ENCODE results near the gene PLCD4. TPM values are rescaled to one million over a fixed set of nuclear protein-coding genes. Genes with fewer than 3 reads are reported as not detected.

PLCD4 gene
- total RNA-seq, 2 donors from 2014 or later, result 1.6 to 8.3 TPM

DNA sequence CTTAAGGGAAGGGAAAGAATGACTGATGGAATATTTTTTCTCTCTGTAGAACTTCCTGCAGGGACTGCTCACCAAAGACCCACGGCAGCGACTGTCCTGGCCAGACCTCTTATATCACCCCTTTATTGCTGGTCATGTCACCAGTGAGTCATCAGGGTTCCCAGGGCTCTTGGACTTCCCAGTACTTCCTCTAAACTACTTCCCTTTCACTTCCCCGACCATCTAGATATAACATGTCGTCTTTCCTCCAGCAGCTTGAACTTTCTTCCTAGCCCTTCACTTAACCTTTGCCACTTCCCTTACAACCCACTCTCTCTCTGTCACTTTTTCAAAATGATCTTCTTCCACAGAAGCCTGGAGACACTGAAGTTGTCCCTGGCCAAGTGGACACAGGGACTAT is 71.4 kb downstream of the PLCD4 start:
- Histone ChIP-seq H3K27ac (no peak overlapping the region), H3K27me3 (replicated peaks; ENCODE audit: insufficient read depth) (no peaks in the 10 kb centered on the region), H3K36me3 (peaks cover 14% of the 10 kb centered on the region), H3K4me1 (ENCODE audit: control insufficient read depth in 1 of 2, low read depth in 2 of 2) (no peaks in the 10 kb centered on the region), H3K9me3 (no peaks in the 10 kb centered on the region), H3K4me3 (no peak overlapping the region)
- ATAC-seq (ENCODE audit: insufficient number of reproducible peaks, low FRiP score, low read depth) (no peak), DNase-seq (ENCODE audit: low spot score) (no peak)
- TF ChIP-seq, protein P1, sequence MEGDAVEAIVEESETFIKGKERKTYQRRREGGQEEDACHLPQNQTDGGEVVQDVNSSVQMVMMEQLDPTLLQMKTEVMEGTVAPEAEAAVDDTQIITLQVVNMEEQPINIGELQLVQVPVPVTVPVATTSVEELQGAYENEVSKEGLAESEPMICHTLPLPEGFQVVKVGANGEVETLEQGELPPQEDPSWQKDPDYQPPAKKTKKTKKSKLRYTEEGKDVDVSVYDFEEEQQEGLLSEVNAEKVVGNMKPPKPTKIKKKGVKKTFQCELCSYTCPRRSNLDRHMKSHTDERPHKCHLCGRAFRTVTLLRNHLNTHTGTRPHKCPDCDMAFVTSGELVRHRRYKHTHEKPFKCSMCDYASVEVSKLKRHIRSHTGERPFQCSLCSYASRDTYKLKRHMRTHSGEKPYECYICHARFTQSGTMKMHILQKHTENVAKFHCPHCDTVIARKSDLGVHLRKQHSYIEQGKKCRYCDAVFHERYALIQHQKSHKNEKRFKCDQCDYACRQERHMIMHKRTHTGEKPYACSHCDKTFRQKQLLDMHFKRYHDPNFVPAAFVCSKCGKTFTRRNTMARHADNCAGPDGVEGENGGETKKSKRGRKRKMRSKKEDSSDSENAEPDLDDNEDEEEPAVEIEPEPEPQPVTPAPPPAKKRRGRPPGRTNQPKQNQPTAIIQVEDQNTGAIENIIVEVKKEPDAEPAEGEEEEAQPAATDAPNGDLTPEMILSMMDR (IDR thresholded peaks at IDR 0.05), result no peak

DNA sequence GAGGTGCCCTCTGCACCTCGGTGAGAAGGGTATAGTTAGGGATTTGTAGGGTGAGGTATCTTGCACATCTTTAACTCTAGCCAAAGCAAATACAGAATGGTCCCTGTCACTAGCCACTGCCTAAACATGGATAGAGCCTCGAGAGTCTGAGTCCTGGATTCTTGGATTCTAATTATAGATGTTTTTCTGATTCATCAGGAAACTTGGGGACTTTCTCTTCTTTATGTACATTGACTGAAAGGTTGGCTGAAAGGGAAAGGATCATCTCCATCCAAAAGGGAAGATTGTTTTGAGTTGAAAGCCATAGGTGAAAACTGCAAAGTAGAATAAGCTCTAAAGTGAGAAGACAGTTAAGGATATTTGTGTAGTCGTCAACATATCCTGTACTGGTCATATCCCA is 72.4 kb downstream of the PLCD4 start:
- no peaks in the 10 kb centered on the region for H3K9me3 ChIP-seq
- TF ChIP-seq, protein P1 (IDR thresholded peaks at IDR 0.05), result no peak
- ATAC-seq (ENCODE audit: insufficient number of reproducible peaks, low FRiP score, low read depth) (no peak), DNase-seq (ENCODE audit: low spot score) (no peak)
- H3K27ac ChIP-seq, result no peak overlapping the region
- no peak overlapping the region for H3K4me3 ChIP-seq
- H3K4me1 ChIP-seq (ENCODE audit: control insufficient read depth in 1 of 2, low read depth in 2 of 2), result no peaks in the 10 kb centered on the region
- no peaks in the 10 kb centered on the region for H3K27me3 ChIP-seq (replicated peaks; ENCODE audit: insufficient read depth)
- peaks cover 14% of the 10 kb centered on the region for H3K36me3 ChIP-seq

Other genes starting within 250 kb of the PLCD4 start
- gene SLC11A1, start 225.6 kb upstream of the PLCD4 start, total RNA-seq, result 100 to 1,000 TPM; 122 to 190 TPM
- 100 to 1,000 TPM; 141 to 182 TPM for gene CTDSP1, start 208.0 kb upstream of the PLCD4 start, total RNA-seq
- 1 to 10 TPM in 1 of 2 donors, not detected in 1; 3.6 TPM for gene VIL1, start 188.8 kb upstream of the PLCD4 start, total RNA-seq
- 10 to 100 TPM; 10.2 to 18.6 TPM for gene USP37, start 39.5 kb upstream of the PLCD4 start, total RNA-seq
- 10 to 100 TPM; 33.7 to 59.5 TPM for gene CNOT9, start 39.1 kb upstream of the PLCD4 start, total RNA-seq
- gene ZNF142, start 51.7 kb downstream of the PLCD4 start, total RNA-seq, result 10 to 100 TPM; 27.9 to 47.9 TPM
- gene BCS1L, start 51.8 kb downstream of the PLCD4 start, total RNA-seq, result 10 to 100 TPM; 30.2 to 40.1 TPM
- 10 to 100 TPM; 19.0 to 30.3 TPM for gene RNF25, start 64.1 kb downstream of the PLCD4 start, total RNA-seq
- gene STK36, start 64.2 kb downstream of the PLCD4 start, total RNA-seq, result 10 to 100 TPM; 26.0 to 55.4 TPM
- 10 to 100 TPM; 10.8 to 24.1 TPM for gene TTLL4, start 102.9 kb downstream of the PLCD4 start, total RNA-seq
- 10 to 100 TPM; 31.6 to 37.8 TPM for gene CYP27A1, start 174.2 kb downstream of the PLCD4 start, total RNA-seq
- gene PRKAG3, start 223.9 kb downstream of the PLCD4 start, total RNA-seq, result under 1 TPM in 1 of 2 donors, not detected in 1; 0.28 TPM

Data from thoracic aorta (tissue), 2 donors.